HG03135 (cell line): ENCODE results near the gene ELANE.
"Not testable (repeated sequence)": the region's sequence is repeated elsewhere in the genome, so short reads cannot be mapped to it uniquely, and the experiment has no call there.

Experiments
- ATAC-seq: cut with Tn5 transposase; IDR thresholded peaks from one replicate; pipeline ENCODE4 v1.9.1; 2021; ENCODE audit warnings: mild to moderate bottlenecking, moderate library complexity; ENCODE audit not compliant: unreplicated experiment

The ELANE gene

DNA sequence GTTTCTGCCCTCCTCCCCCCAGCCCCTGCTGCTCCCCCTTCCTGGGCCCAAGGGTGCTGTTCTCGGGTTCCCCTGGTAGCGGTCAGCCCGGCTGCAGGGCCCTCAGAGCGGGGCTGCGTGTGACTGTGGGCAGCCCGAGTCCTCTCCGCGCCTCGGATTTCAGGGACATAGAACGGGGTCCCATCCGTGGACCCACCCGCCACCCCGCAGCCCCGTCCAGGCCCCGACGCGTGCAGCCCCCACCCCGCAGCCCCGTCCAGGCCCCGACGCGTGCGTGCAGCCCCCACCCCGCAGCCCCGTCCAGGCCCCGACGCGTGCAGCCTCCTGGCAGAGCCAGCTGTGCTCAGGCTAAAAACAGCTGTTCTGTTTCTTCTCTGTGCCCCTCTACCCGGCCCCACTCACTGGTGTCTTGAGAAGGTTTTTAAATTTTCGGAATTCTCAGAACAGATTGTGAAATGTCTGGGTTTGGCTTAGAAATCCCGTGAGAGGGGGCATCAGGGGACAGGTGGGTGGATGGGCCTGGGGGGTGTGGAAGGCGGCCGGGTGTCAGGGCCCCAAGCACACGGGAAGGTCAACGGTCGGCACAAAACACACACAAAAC lies 16.8 kb upstream of the ELANE start:
- ATAC-seq = no peak

DNA sequence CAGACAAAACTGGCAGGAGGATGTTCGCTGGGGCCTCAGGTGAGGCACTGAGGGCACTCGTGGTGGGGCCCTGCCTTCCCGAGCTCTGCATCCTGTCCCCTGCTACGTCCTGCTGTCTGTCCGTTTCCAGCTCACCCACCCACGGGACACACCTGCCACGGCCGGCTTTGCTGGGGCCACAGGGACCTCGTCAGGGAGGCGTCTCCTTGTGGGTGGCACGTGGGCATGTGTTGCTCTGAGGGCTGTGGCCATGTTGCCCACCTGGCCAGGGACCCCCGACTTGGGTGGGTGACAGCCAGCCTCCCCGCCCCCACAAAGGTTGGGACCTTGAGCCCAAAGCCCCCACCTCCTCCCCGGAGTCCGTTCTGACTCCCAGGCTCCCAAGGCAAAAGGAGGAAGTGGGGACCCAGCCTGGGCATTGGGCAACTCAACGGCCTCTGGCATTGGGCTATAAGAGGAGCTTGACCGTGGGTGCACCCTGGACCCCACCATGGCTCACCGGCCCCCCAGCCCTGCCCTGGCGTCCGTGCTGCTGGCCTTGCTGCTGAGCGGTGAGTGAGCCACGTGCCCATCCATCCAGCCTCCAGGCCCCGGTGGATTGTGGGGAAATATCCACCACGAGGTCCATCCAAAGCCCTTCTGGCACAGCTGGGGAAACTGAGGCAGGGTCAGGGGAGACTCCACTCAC lies 11.4 kb upstream of the ELANE start, which contains the start of gene PRTN3:
Gene PRTN3 (plus strand): TSS at position 481 of the 688 bp plus-strand sequence. CDS start 10 bp downstream, at position 491.
- ATAC-seq = no peak

DNA sequence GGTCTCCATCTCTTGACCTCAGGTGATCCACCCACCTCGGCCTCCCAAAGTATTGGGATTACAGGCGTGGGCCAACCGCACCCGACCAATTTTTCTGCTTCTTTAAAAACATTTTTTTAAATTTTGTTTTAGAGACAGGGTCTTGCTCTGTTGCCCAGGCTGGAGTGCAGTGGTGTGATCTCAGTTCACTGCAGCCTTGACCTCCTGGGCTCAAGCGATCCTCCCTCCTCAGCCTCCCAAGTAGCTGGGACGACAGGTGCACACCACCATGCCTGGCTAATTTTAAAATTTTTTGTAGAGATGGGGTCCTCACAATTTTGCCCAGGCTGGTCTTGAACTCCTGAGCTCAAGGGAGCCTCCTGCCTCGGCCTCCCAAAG lies 9.3 kb upstream of the ELANE start:
- not testable (repeated sequence) for ATAC-seq

DNA sequence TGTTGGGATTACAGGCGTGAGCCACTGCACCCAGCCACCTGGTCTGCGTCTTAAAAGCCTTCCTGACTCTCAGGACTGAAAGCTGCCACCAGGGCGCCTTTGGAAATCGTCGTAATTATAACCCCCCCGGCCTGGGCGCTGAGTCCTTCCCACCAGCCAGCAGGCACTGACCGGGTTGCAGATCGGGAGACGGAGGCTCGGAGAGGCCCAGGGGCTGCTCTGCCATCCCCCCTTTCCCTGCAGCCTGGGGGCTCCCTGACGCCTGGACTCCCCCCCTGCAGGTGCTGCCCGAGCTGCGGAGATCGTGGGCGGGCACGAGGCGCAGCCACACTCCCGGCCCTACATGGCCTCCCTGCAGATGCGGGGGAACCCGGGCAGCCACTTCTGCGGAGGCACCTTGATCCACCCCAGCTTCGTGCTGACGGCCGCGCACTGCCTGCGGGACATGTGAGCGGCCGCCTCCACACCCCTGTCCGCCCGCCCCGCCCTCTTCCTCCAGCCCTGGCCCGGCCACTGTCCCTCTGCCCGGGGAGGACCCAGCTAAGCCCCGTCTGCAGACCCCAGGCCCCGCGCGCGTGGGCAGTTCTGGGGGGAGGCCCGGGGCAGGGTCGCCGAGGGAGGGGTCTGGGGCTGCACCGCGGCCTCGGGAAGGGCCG lies 8.8 kb upstream of the ELANE start:
- ATAC-seq = no peak

DNA sequence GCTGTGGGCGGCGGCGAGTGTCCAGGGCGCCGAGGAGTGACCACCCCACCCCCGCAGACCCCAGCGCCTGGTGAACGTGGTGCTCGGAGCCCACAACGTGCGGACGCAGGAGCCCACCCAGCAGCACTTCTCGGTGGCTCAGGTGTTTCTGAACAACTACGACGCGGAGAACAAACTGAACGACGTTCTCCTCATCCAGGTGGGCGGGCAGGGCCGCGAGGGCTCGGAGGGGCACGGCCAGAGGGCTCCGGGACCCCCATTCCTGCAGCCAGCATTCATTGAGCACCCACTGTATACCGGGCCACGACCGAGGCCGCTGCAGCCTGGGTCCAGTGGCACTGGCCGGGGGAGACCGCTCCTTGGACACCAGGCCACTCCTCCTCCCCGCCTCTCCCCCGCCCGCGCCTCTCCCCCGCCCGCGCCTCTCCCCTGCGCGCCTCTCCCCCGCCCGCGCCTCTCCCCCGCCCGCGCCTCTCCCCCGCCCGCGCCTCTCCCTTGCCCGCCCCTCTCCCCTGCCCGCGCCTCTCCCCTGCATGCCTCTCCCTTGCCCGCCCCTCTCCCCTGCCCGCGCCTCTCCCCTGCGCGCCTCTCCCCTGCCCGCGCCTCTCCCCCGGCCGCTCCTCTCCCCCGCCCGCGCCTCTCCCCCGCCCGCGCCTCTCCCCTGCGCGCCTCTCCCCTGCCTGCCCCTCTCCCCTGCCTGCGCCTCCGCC lies 8.1 kb upstream of the ELANE start:
- ATAC-seq = no peak

DNA sequence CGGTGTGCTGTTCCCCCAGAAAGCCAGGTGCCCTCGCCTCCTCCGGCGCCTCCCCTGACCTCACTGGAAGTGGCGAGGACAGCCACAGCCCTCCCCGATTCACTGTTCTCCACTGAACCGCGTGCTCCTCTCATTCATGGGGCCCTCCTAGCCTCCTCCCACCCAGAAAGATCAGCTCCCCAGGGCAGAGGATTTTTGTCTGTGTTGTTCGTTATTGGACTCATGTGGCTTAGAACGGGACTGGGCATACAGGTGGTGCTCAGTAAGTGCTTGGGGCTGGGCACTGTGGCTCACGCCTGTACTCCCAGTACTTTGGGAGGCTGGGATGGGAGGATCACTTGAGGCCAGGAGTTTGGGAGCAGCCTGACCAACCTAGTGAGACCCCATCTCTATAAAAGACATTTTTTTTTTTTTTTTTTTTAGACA lies 7.5 kb upstream of the ELANE start:
- ATAC-seq = no peak

DNA sequence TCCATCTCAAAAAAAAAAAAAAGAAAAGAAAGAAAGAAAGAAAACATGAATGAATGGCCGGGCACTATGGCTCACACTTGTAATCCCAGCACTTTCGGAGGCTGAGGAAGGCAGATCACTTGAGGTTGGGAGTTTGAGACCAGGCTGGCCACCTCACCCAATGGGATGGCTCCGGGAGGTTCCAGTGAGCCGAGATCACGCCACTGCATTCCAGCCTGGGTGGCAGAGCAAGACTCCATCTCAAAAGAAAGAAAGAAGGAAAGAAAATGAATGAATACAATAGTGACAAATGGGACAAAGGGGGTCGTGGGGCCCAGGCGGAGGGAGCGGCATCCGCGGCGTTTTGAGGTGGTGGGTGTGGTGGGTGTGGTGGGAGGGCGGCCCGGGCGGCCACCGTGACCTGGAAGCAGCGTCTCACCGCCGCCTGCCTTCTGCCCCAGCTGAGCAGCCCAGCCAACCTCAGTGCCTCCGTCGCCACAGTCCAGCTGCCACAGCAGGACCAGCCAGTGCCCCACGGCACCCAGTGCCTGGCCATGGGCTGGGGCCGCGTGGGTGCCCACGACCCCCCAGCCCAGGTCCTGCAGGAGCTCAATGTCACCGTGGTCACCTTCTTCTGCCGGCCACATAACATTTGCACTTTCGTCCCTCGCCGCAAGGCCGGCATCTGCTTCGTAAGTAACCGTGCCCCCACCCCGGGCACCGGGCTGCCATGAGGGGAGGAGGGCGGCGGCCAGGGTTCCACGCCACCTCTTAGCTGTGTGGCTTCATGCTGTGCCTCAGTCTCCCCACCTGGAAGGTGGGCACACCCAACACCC lies 6.2 kb upstream of the ELANE start:
- ATAC-seq = no peak

DNA sequence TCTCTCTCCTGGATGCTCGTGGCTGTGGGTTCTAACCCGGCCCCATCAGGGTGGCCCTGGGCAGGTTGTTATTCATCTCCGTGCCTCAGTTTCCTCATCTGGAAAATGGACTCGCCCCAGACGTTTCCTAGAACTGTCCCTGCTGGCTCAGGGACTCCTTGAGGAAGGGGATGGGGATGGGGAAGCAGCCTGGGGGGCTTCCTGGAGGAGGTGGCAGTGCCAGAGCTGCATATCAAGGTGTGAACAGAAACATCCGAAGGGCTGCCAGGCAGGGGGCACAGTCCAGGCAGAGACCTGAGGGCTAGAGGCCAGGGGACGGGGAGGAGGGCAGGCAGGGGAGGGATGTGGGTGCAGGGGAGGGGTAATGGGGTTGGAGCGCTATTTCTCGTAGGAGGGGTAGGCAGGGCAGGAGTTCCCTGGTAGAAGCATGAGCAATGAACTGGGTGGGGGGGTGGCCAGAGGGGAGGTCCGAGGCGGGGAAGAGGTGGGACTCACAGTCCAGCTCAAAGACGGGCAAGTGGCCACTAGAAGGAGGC lies 3.6 kb upstream of the ELANE start:
- no peak for ATAC-seq

DNA sequence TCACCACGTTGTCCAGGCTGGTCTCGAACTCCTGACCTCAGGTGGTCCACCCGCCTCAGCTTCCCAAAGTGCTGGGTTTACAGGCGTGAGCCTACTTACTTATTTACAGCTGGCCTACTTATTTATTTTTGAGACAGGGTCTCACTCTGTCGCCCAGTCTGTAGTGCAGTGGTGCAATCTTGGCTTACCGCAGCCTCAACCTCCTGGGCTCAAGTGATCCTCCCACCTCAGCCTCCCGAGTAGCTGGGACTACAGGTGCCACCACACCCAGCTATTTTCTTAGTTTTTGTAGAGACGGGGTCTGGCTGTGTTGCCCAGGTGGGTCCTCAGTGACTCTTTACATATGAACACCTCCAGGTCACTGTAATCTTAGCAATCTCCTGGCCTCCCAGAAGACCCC lies 2.9 kb upstream of the ELANE start:
- not testable (repeated sequence) for ATAC-seq

DNA sequence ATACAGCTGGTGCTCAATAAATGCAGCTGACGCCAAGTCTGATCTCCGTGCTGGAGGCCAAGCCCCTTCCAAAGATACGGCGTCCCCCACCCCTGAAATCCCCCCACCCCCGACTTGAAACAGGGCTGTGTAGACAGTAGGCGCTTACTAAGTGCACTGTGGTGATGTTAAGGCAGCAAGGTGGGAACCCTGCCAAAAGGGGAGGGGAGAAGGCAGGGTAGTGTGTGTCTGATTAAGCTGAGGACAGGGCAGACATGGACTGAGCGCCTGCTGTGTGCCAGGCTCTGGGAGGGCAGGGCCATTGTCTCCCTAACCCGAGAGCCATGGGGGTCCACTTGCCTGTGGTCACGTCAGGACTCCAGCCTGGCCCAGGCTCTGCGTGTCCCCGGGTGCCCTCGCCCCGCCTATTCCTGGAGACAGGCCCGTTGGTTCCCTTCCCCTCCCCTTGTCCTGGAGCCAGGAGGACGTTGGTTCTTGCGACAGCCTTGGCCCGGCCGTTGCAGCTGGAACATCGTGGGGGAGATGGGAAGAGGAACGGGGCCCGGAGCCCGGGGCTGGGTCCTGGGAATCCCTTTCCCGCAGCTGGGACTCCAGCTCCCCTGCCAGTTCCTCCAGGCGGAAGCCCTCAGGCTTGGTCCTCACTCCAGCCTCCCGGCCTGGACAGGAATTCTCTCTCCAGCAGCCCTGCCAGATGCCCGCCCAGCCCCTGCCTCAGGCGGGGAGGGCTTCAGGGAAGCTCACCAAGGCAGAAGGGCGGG lies 1.7 kb upstream of the ELANE start:
- ATAC-seq = no peak

DNA sequence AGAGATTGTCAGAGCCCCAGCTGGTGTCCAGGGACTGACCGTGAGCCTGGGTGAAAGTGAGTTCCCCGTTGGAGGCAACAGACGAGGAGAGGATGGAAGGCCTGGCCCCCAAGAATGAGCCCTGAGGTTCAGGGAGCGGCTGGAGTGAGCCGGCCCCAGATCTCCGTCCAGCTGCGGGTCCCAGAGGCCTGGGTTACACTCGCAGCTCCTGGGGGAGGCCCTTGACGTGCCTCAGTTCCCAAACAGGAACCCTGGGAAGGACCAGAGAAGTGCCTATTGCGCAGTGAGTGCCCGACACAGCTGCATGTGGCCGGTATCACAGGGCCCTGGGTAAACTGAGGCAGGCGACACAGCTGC lies 1.1 kb upstream of the ELANE start:
- no peak for ATAC-seq

DNA sequence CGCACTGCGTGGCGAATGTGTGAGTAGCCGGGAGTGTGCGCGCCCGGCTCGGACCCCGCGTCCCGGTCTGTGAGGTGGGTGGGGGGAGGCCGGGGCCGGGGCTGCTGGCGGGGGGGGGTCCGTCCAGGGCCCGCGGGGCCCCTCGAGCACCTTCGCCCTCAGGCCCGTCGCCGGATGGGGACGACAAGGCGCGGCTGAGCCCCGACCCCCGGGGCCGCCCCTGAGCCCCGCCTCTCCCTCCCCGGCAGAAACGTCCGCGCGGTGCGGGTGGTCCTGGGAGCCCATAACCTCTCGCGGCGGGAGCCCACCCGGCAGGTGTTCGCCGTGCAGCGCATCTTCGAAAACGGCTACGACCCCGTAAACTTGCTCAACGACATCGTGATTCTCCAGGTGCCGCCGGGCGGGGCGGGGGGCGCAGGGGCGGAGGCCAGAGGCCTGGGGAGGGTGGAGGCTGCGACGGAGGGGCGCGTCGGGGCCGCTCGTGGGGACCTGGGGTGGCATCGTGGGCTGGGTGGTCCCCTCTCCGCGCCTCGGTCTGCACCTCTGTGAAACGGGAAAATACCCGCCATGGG lies 997 bp downstream of the ELANE start:
- no peak for ATAC-seq

DNA sequence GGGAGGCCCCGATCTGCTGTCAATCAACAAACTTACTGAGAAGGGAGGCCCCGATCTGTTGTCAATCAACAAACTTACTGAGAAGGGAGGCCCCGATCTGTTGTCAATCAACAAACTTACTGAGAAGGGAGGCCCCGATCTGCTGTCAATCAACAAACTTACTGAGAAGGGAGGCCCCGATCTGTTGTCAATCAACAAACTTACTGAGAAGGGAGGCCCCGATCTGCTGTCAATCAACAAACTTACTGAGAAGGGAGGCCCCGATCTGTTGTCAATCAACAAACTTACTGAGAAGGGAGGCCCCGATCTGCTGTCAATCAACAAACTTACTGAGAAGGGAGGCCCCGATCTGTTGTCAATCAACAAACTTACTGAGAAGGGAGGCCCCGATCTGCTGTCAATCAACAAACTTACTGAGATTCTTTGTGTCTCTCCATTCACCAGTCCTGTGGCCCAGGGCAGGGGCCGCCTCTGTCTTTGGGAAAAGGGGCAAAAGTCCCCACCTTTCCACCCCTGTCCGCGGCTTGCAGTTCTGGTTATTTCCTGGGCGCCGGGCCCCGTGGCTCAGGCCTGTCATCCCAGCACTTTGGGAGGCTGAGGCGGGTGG lies 1.6 kb downstream of the ELANE start:
- not testable (repeated sequence) for ATAC-seq

DNA sequence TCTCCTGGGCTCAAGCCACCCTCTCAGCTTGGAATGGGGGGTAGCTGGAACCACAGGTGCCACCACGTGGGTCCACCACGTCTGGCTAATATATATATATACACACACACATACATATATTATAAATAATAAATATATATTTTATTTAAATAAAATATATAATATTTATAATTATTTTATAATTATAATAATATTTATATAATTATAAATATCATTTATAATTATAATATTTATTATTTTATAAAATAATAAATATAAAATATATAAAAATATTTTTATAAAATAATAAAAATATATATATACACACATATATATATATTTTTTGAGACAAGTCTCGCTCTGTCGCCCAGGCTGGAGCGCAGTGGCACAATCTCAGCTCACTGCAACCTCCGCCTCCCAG lies 2.4 kb downstream of the ELANE start:
- ATAC-seq = no peak

DNA sequence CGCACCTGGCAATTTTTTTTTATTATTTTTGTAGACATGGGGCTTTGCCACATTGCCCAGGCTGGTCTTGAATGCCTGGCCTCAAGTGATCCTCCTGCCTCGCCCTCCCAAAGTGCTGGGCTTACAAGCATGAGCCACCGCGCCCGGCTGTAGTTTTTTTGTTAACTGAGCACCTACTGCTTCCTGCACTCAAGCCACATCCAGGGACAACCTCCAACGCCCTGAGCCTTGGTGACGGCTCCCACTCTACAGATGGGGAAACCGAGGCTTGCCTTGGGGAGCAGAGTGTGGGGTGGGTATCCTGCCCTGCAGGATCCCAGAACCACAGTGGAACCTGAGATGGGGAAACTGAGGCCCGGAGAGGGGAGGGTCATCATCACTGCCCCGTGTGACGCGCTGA lies 3.0 kb downstream of the ELANE start:
- no peak for ATAC-seq

DNA sequence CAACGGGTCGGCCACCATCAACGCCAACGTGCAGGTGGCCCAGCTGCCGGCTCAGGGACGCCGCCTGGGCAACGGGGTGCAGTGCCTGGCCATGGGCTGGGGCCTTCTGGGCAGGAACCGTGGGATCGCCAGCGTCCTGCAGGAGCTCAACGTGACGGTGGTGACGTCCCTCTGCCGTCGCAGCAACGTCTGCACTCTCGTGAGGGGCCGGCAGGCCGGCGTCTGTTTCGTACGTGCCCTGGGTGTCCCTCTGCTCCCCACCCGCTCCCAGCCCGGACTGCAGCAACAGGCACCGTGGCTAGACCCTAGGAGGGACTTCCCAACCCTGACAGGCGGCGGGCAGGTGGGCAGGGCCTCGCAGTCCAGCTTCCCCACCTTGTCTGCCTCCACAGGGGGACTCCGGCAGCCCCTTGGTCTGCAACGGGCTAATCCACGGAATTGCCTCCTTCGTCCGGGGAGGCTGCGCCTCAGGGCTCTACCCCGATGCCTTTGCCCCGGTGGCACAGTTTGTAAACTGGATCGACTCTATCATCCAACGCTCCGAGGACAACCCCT lies 3.5 kb downstream of the ELANE start:
- no peak for ATAC-seq

DNA sequence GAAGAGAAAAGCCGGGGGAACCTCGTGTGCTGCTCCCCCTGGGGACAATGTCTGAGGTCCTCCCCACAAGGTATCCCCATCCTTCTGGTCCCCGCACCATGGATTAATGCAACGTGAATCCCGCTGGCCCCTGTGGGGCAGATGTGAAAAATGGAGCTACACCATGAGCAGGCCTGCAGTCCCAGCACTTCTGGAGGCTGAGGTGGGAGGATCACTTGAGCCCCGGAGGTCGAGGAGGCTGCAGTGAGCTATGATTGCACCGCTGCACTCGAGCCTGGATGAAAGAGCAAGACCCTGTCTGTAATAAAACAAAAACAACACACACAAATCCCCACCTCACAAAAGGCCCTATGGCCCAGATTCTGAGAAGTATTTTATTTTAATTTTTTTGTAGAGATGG lies 6.2 kb downstream of the ELANE start:
- no peak for ATAC-seq

DNA sequence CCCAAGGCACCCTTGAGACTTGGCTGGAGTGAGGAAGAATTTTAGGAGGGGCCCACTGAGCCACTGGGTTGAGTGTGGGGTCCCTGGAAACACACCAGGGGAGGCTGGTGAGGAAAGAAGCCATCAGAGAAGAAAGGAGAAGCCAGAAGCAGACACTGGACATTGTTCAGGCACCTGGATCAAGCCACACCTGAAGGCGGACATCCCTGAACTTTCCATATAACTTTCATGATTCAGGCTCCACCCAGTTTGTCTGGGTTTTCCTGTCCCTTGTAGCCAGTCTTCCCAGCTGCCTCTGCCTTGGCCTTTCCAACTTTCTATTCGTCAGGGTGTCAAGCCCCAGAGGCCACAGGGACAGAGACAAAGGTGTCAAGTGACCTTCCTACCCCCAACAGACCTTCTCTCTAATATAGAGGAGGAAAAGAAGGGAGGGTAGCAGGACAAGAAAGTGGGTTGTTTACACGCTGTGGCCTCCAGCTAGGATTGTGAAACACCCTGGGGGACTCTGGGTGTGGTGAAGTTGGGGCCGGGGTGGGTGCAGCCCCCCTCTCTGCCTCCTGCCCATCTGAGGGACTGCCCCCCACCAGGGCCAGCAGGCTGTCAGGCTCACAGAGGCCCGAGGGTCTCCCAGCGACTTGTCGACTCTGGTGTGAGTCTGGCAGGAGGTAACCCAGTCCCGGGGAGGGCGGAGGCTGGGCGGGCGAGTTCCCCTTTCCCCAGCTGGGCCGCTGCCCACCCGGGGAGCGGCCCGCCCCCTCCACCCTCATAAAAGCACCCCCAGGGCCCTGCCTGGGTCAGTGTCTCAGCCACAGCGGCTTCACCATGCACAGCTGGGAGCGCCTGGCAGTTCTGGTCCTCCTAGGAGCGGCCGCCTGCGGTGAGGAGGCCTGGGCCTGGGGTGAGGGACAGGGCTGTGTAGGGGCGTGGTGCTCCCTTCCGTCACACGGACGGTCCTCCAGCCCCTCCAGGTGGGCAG lies 7.1 kb downstream of the ELANE start, which contains the start of gene CFD:
Gene CFD (plus strand): TSS at position 797 of the 976 bp plus-strand sequence. CDS start 26 bp downstream, at position 823.
- ATAC-seq = no peak
